GM12891 (cell line): ENCODE measurements around the gene CTNNA1.

ENCODE experiments used
- PAX5 ChIP-seq: IDR thresholded peaks from 2 replicates; pipeline ENCODE4 v1.6.1; 2011; ENCODE audit warnings: low read length, moderate library complexity, mild to moderate bottlenecking; ENCODE audit not compliant: insufficient read depth, severe bottlenecking
- POLR2A ChIP-seq: IDR thresholded peaks from 2 replicates; pipeline ENCODE4 v1.6.1; 2011; ENCODE audit warnings: low read depth, low read length, control low read depth
- POLR2AphosphoS5 ChIP-seq: IDR thresholded peaks from 2 replicates; pipeline ENCODE4 v1.6.1; 2011; ENCODE audit warnings: low read depth, low read length, control low read depth
- SPI1 ChIP-seq: IDR thresholded peaks from 2 replicates; pipeline ENCODE4 v1.6.1; 2011; ENCODE audit warnings: low read depth, low read length, control low read depth
- TAF1 ChIP-seq: IDR thresholded peaks from 2 replicates; pipeline ENCODE4 v1.6.1; 2011; ENCODE audit warnings: low read depth, low read length, control low read depth

GRCh38 chr5:138889994-138890393 lies 136.8 kb downstream of the CTNNA1 start:
- TF ChIP-seq POLR2A (no peak), TAF1 (no peak), PAX5 (no peak), POLR2AphosphoS5 (no peak), SPI1 (no peak)
